ENCODE measurements around the gene MAP6.
A peak's percentile ranks its signal among the peaks of the same experiment; 100 is the strongest.

The MAP6 gene

DNA sequence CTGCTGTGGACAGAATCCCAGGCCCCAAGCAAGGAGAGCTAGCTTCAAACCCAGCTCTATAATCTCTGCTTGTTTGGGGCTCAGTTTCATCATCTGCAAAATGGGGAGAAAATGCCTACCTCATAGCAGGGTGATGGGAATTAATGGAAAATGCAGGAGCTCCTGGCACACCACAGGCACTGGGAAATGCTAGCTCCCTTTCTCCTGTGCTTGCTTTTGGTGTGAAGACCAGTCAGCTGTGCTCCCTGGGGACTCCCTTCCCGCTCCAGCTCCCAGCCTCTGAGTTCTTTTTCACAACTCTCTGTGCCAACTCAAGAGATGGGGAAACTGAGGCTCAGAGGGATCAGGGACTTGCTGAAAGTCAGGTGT is 115.0 kb downstream of the MAP6 start:
- in situ Hi-C loops (cut with HindIII; ENCODE audit: low sequenced_read_pairs) = no loop called here
- no peak overlapping the region for H3K4me3 ChIP-seq (ENCODE audit: low read depth, low read length)
- TF ChIP-seq, protein P1, sequence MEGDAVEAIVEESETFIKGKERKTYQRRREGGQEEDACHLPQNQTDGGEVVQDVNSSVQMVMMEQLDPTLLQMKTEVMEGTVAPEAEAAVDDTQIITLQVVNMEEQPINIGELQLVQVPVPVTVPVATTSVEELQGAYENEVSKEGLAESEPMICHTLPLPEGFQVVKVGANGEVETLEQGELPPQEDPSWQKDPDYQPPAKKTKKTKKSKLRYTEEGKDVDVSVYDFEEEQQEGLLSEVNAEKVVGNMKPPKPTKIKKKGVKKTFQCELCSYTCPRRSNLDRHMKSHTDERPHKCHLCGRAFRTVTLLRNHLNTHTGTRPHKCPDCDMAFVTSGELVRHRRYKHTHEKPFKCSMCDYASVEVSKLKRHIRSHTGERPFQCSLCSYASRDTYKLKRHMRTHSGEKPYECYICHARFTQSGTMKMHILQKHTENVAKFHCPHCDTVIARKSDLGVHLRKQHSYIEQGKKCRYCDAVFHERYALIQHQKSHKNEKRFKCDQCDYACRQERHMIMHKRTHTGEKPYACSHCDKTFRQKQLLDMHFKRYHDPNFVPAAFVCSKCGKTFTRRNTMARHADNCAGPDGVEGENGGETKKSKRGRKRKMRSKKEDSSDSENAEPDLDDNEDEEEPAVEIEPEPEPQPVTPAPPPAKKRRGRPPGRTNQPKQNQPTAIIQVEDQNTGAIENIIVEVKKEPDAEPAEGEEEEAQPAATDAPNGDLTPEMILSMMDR (IDR thresholded peaks at IDR 0.05; ENCODE audit: low read depth, low read length) = no peak
- no peak for DNase-seq (ENCODE audit: low read depth, low spot score)

DNA sequence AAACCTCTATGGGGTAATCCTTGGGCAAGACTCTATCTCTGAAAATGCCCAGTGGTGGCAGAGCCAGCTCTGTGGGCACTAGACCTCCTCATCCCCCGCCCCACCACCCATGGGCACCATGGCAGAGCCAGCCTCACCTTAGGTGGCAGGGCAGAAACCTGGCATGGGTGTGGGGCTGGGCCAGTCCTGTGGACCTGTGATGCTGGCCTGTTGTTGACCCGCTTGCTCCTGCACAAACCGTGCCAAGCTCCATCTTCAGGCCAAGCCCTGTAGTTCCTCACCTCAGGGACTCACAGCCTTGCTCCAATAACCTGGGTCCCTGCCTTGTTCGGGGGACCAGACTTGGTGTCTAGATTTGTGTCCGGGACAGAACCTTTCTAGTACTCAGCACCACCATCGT is 115.7 kb downstream of the MAP6 start:
- in situ Hi-C loops (cut with HindIII; ENCODE audit: low sequenced_read_pairs) = no loop called here
- no peak overlapping the region for H3K4me3 ChIP-seq (ENCODE audit: low read depth, low read length)
- TF ChIP-seq, protein P1 (IDR thresholded peaks at IDR 0.05; ENCODE audit: low read depth, low read length) = no peak
- no peak for DNase-seq (ENCODE audit: low read depth, low spot score)

DNA sequence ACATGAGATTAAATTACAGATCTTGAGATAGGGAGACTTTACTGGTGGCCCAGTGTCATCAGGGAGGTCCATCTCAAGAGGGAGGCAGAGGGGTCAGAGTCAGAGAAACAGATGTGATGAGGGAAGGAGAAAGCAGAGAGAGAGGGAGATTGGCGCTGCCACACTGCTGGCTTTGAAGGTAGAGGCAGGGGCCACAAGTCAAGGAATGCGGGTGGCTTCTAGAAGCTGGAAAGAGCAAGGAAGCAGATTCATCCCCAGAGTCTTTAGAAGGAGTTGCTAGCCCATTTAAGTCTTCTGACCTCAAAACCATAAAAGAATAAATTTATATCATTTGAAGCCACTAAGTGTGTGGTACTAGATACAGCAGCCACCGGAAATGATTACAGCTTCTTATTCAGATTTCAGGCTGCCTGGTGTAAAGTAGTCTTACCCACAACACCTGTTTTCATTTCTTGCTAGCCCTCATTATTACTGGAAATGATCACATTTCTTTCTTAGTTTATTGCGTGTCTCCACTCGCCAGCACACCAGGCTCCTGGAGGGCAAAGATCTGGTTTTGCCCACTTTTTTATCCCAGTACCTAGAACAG is 119.4 kb downstream of the MAP6 start:
- in situ Hi-C loops (cut with HindIII; ENCODE audit: low sequenced_read_pairs) = no loop called here
- no peak overlapping the region for H3K4me3 ChIP-seq (ENCODE audit: low read depth, low read length)
- TF ChIP-seq, protein P1 (IDR thresholded peaks at IDR 0.05; ENCODE audit: low read depth, low read length) = no peak
- no peak for DNase-seq (ENCODE audit: low read depth, low spot score)

DNA sequence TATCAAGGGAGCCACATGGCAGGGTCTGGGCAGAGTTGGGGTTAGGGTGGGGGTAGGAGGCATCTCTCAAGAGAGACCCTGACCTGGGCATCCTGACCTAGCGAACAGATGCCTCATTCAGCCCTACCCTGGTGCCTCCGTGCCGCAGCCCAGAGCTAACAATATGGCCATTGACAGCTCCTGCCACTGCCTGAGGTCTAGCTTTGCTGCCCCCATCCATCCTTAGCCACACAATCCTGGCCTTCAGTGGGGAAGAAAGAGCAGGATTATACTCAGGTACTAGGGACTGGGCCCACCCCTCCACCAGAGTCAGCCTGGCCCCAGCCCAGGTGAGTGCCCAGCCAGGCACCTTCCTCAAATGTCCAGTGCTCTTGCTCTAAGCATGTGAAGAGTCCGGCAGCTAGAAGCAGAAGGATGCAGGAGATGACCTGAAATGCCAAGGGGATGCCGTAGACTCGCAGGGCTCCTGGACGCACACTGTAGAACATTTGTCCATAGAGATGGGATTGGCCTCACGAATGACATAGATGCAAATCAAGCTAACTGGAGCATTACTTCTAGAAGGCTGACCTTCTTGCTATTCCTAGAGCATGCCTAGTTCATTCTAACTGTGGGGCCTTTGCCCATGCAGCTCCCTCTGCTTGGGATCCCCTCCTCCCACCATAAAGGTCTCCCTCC is 120.1 kb downstream of the MAP6 start:
- no peak overlapping the region for H3K4me3 ChIP-seq (ENCODE audit: low read depth, low read length)
- DNase-seq (ENCODE audit: low read depth, low spot score) = no peak
- in situ Hi-C loops (cut with HindIII; ENCODE audit: low sequenced_read_pairs) = no loop called here
- TF ChIP-seq, protein P1 (IDR thresholded peaks at IDR 0.05; ENCODE audit: low read depth, low read length) = no peak

DNA sequence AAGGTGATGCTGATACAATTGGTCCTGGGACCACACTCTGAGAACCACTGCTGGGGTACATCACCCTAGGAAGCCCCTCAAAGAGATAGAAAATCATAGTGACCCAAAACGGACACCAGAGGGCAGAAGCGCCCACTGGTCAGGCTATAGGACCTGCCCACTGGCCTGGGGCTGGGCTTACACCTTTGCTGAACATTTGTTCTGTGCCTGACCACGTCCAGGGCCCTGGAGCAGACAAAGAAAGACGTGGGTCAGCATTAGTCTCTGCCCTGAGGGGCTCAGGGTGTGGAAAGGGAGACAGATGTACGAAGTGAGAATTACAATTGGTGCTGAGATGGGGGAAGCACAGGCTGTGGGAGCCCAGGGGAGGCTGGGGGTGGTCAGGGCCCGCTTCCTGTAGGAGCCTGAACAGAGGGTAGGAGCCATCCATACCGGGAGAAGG is 121.2 kb downstream of the MAP6 start:
- DNase-seq (ENCODE audit: low read depth, low spot score) = peak; percentile 74
- in situ Hi-C loops (cut with HindIII; ENCODE audit: low sequenced_read_pairs) = no loop called here
- TF ChIP-seq, protein P1 (IDR thresholded peaks at IDR 0.05; ENCODE audit: low read depth, low read length) = peak; percentile 78
- H3K4me3 ChIP-seq (ENCODE audit: low read depth, low read length) = no peak overlapping the region

DNA sequence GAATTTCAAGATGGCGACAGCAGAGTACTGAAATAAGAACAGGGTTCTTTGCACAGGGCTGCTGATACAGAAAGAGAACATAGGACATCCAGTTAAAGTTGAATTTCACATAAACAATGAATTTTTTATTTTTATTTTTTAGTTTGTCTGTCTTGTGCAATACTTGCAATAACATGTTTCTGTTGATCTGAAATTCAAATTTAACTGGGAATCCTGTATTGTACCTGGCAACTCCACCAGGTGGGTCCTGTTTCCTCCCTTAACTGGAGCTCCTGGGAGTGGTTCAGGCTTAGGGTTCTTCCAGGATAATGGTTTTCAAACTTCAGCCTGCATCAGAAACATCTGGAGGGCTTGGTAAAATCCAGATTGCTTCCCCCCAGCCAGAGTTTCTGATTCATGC is 121.7 kb downstream of the MAP6 start:
- TF ChIP-seq, protein P1 (IDR thresholded peaks at IDR 0.05; ENCODE audit: low read depth, low read length) = no peak
- in situ Hi-C loops (cut with HindIII; ENCODE audit: low sequenced_read_pairs) = no loop called here
- no peak overlapping the region for H3K4me3 ChIP-seq (ENCODE audit: low read depth, low read length)
- DNase-seq (ENCODE audit: low read depth, low spot score) = no peak

All from astrocyte of the spinal cord (primary cell).